H1 (cell line): ENCODE results near the gene PKD1L1. TPM values are rescaled to one million over a fixed set of nuclear protein-coding genes. Genes with fewer than 3 reads are reported as not detected.

Experiments
- CTCF ChIA-PET: fragments of 300-600 bp; sonication (Branson Sonifier 250); formaldehyde crosslinking; loops from one replicate; lab custom pipeline; 2021; ENCODE audit not compliant: partially characterized antibody; lab: Charles Lee
- POLR2A ChIA-PET: fragments of 300-600 bp; sonication (Branson Sonifier 250); formaldehyde crosslinking; loops from one replicate; lab custom pipeline; 2021; ENCODE audit warnings: inconsistent platforms; ENCODE audit not compliant: partially characterized antibody; lab: Charles Lee
- DNase-seq, 2 experiments: peaks; one replicate each; pipeline versions ENCODE4 v3.0.0 to v3.0.0-alpha.2; 2010 to 2022; ENCODE audit warnings: low spot score in 2 of 2, low read depth in 1 of 2, mixed read lengths in 1 of 2
- FAIRE-seq: peaks from 2 replicates; lab custom pipeline; 2011; peaks lifted over from hg19 to GRCh38; lab: Jason Lieb, UNC
- H2AFZ ChIP-seq: 2 replicates; pipeline ENCODE4 v1.8.1; 2012; ENCODE audit warnings: low read length, inconsistent platforms
- H2AK5ac ChIP-seq: 2 replicates; pipeline ENCODE4 v1.6.1; 2013; ENCODE audit warnings: low read depth, low read length
- H2BK120ac ChIP-seq: replicated peaks from 2 replicates; pipeline ENCODE3; 2013; ENCODE audit warnings: low read depth, low read length, inconsistent platforms
- H2BK12ac ChIP-seq: 2 replicates; pipeline ENCODE4 v1.6.1; 2013; ENCODE audit warnings: low read depth, low read length
- H2BK15ac ChIP-seq: 2 replicates; pipeline ENCODE4 v1.6.1; 2013; ENCODE audit warnings: low read length
- H2BK20ac ChIP-seq: 2 replicates; pipeline ENCODE4 v1.6.1; 2013; ENCODE audit warnings: low read length
- H2BK5ac ChIP-seq: 2 replicates; pipeline ENCODE4 v1.6.1; 2013; ENCODE audit warnings: low read depth, low read length
- H3K14ac ChIP-seq: 2 replicates; pipeline ENCODE4 v1.6.1; 2013; ENCODE audit warnings: inconsistent platforms; ENCODE audit not compliant: insufficient read length
- H3K18ac ChIP-seq: 2 replicates; pipeline ENCODE4 v1.6.1; 2013; ENCODE audit warnings: low read length; ENCODE audit errors: extremely low read depth
- H3K23ac ChIP-seq: 2 replicates; pipeline ENCODE4 v1.6.1; 2013; ENCODE audit warnings: inconsistent platforms; ENCODE audit not compliant: insufficient read length
- H3K23me2 ChIP-seq: 2 replicates; pipeline ENCODE4 v1.6.1; 2013; ENCODE audit warnings: low read depth, low read length
- H3K27ac ChIP-seq: 2 replicates; pipeline ENCODE4 v1.6.1; 2011; ENCODE audit warnings: low read depth, low read length, inconsistent platforms
- H3K27me3 ChIP-seq, 4 experiments: replicated peaks in 1 of 4; 1 replicate in 1 of 4; 2 replicates in 3 of 4; pipeline versions ENCODE4 v1.6.1 to v1.8.1; 2011 to 2013; ENCODE audit warnings: low read length in 3 of 4, mild to moderate bottlenecking in 3 of 4, inconsistent platforms in 2 of 4, mixed read lengths in 2 of 4, moderate library complexity in 1 of 4; ENCODE audit not compliant: control insufficient read depth in 3 of 4, insufficient read depth in 3 of 4; ENCODE audit errors: extremely low read depth in 1 of 4
- H3K36me3 ChIP-seq, 4 experiments: 2 replicates each; pipeline versions ENCODE4 v1.6.1 to v1.8.1; 2011 to 2013; ENCODE audit warnings: mild to moderate bottlenecking in 4 of 4, low read length in 3 of 4, moderate library complexity in 2 of 4, control low read depth in 1 of 4, inconsistent platforms in 1 of 4; ENCODE audit not compliant: insufficient read depth in 4 of 4, control insufficient read depth in 2 of 4
- H3K4ac ChIP-seq: replicated peaks from 2 replicates; pipeline ENCODE3; 2013; ENCODE audit warnings: low read length, low read depth, mixed read lengths, inconsistent platforms; ENCODE audit not compliant: insufficient read length
- H3K4me1 ChIP-seq, 4 experiments: replicated peaks in 1 of 4; 1 replicate in 1 of 4; 2 replicates in 3 of 4; pipeline versions ENCODE4 v1.6.1 to v1.8.1; 2011 to 2013; ENCODE audit warnings: low read length in 3 of 4, inconsistent platforms in 2 of 4, mixed read lengths in 1 of 4; ENCODE audit not compliant: insufficient read depth in 4 of 4, control insufficient read depth in 3 of 4
- H3K4me2 ChIP-seq, 2 experiments: 2 replicates each; pipeline versions ENCODE4 v1.6.1 to v1.8.1; 2011 to 2013; ENCODE audit warnings: low read depth in 2 of 2, low read length in 2 of 2, control low read depth in 1 of 2, inconsistent platforms in 1 of 2, mild to moderate bottlenecking in 1 of 2; ENCODE audit not compliant: insufficient read depth in 1 of 2
- H3K4me3 ChIP-seq, 4 experiments: fragments of 200-600, 300-600 bp in 1 of 4; sonication (generic), shearing (Covaris generic), sonication (Bioruptor Twin) in 1 of 4; 2 replicates each; pipeline versions ENCODE4 v1.5.1 to v1.8.1; 2011 to 2016; ENCODE audit warnings: low read length in 4 of 4, low read depth in 3 of 4, control low read depth in 2 of 4, inconsistent platforms in 2 of 4, mild to moderate bottlenecking in 2 of 4, mixed read lengths in 1 of 4, moderate library complexity in 1 of 4; ENCODE audit not compliant: insufficient read depth in 2 of 4; ENCODE audit errors: extremely low read depth in 1 of 4
- H3K56ac ChIP-seq: replicated peaks from 2 replicates; pipeline ENCODE3; 2013; ENCODE audit warnings: low read depth, mild to moderate bottlenecking, mixed read lengths, low read length, inconsistent platforms; ENCODE audit not compliant: insufficient read length
- H3K79me1 ChIP-seq: 2 replicates; pipeline ENCODE4 v1.6.1; 2013; ENCODE audit warnings: low read depth, low read length, control low read depth
- H3K79me2 ChIP-seq, 2 experiments: 2 replicates each; pipeline versions ENCODE4 v1.6.1 to v1.8.1; 2012 to 2013; ENCODE audit warnings: low read length in 2 of 2, mild to moderate bottlenecking in 2 of 2, inconsistent platforms in 1 of 2; ENCODE audit not compliant: insufficient read depth in 2 of 2, control insufficient read depth in 1 of 2
- H3K9ac ChIP-seq, 4 experiments: replicated peaks in 1 of 4; 1 replicate in 1 of 4; 2 replicates in 3 of 4; pipeline versions ENCODE4 v1.6.1 to v1.8.1; 2011 to 2013; ENCODE audit warnings: low read depth in 3 of 4, low read length in 3 of 4, control low read depth in 2 of 4, mild to moderate bottlenecking in 2 of 4, moderate library complexity in 2 of 4, inconsistent platforms in 1 of 4; ENCODE audit errors: extremely low read depth in 1 of 4
- H3K9me3 ChIP-seq, 2 experiments: 2 replicates each; pipeline versions ENCODE4 v1.6.1 to v1.8.1; 2012 to 2013; ENCODE audit warnings: mild to moderate bottlenecking in 2 of 2, moderate library complexity in 2 of 2, control low read depth in 1 of 2, inconsistent platforms in 1 of 2, low read depth in 1 of 2, low read length in 1 of 2, mixed read lengths in 1 of 2; ENCODE audit not compliant: insufficient read depth in 2 of 2
- H4K20me1 ChIP-seq, 2 experiments: replicated peaks in 1 of 2; 2 replicates each; pipeline versions ENCODE3 to v1.8.1; 2011 to 2013; ENCODE audit warnings: inconsistent platforms in 2 of 2, low read length in 2 of 2, mild to moderate bottlenecking in 1 of 2; ENCODE audit not compliant: insufficient read depth in 2 of 2, control insufficient read depth in 1 of 2
- H4K5ac ChIP-seq: 2 replicates; pipeline ENCODE4 v1.6.1; 2013; ENCODE audit warnings: low read length, low read depth, mixed read lengths, inconsistent platforms; ENCODE audit not compliant: insufficient read length
- H4K8ac ChIP-seq: 2 replicates; pipeline ENCODE4 v1.8.0; 2013; ENCODE audit warnings: mild to moderate bottlenecking, moderate library complexity, low read length, inconsistent platforms; ENCODE audit not compliant: insufficient read depth; ENCODE audit errors: extremely low read depth
- H4K91ac ChIP-seq: replicated peaks from 2 replicates; pipeline ENCODE3; 2013; ENCODE audit warnings: low read length, mixed read lengths, inconsistent platforms; ENCODE audit not compliant: insufficient read length
- KDM1A ChIP-seq: fragments of 200-600, 300-600 bp; sonication (generic); IDR thresholded peaks from 2 replicates; pipeline ENCODE4 v1.7.1; 2016; ENCODE audit warnings: mild to moderate bottlenecking, low read length, borderline replicate concordance
- ZNF274 ChIP-seq: IDR thresholded peaks from 2 replicates; pipeline ENCODE4 v1.7.0; 2012; ENCODE audit warnings: low read length, borderline replicate concordance; ENCODE audit errors: extremely low read depth
- WGBS, 2 experiments: shearing (Covaris generic) in 1 of 2; methylation state at CpG; one replicate each; pipeline versions ENCODE4 v1.1.6 to v1.1.7; 2013 to 2015; ENCODE audit warnings: low lambda C conversion rate in 2 of 2, mixed read lengths in 2 of 2, inconsistent platforms in 1 of 2, low coverage in 1 of 2, missing lambda C conversion rate in 1 of 2; ENCODE audit not compliant: insufficient replicate concordance in 2 of 2, insufficient coverage in 1 of 2, insufficient read length in 1 of 2; ENCODE audit errors: extremely low coverage in 1 of 2, missing lambda C conversion rate in 1 of 2; 5-methylcytosine and 5-hydroxymethylcytosine counted together
- polyA plus RNA-seq, 7 experiments: library from polyadenylated mRNA; depleted of rRNA in 3 of 7; stranded (reverse) in 5 of 7; unstranded in 2 of 7; fragments of >200 nt in 5 of 7; fragments of 200-250 nt in 2 of 7; gene quantifications; 1 replicate in 5 of 7; 2 replicates in 1 of 7; 4 replicates in 1 of 7; pipeline versions ENCODE4 v1.2.1 to v1.2.3, GENCODE V29; 2011 to 2013; ENCODE audit warnings: missing spikeins in 2 of 7, mixed read lengths in 2 of 7
- total RNA-seq: library from RNA; stranded (reverse); fragmentation: NEBNext Ultra II Directional; extraction: Animal tissue kit (Norgen Biotek cat#: 25700); gene quantifications from 2 replicates; pipeline ENCODE4 v1.2.1, GENCODE V29; 2021

Gene PKD1L1
- total and polyA plus RNA-seq, 2 of the 8 experiments (the other 6 are each of a cell fraction or from before 2014, with no cell fraction given), result 0.22 to 0.35 TPM

- H3K56ac ChIP-seq, result no peak overlapping the region
- FAIRE-seq (no peak), DNase-seq (no peak)
- H2BK15ac ChIP-seq, result no peak overlapping the region
- POLR2A ChIA-PET, result interaction anchor here (1.3 to 3.2 kb wide), 2 partner anchors 17 to 98 kb away, joined by 3 to 36 read pairs; partner anchors contain the start of gene UPP1
- no peaks in the 10 kb centered on the region for H3K79me2 ChIP-seq
- no peak overlapping the region for H2AK5ac ChIP-seq
- H3K9me3 ChIP-seq, result no peaks in the 10 kb centered on the region
- H3K9ac ChIP-seq, result no peak overlapping the region
- H3K14ac ChIP-seq, result no peak overlapping the region
- no peak overlapping the region for H4K5ac ChIP-seq
- no peak overlapping the region for H2BK120ac ChIP-seq
- no peak overlapping the region for H3K4ac ChIP-seq
- H3K18ac ChIP-seq, result no peak overlapping the region
- no peak overlapping the region for H3K23ac ChIP-seq
- H4K20me1 ChIP-seq, result peaks cover 0 to 2% of the 10 kb centered on the region in 2 experiments
- H3K4me2 ChIP-seq, result no peak overlapping the region
- WGBS, 2 experiments, result 90% methylated on average over 5 of the region's 5 CpGs; no CpG with 5 or more reads in 1 of the 2 experiments
- TF ChIP-seq KDM1A, result peak; percentile 62; the same call in 1 of the 2 replicates
- no peak for TF ChIP-seq ZNF274
- H3K36me3 ChIP-seq, result no peaks in the 10 kb centered on the region
- H4K8ac ChIP-seq, result no peak overlapping the region
- no peaks in the 10 kb centered on the region for H3K27me3 ChIP-seq
- H2BK12ac ChIP-seq, result no peak overlapping the region
- H3K4me1 ChIP-seq, result peaks cover 0 to 5% (median 0%) of the 10 kb centered on the region in 4 experiments; a peak in 5 of 7 replicates
- H3K23me2 ChIP-seq, result peaks cover 4% of the 10 kb centered on the region; the same call in 1 of the 2 replicates
- no peak overlapping the region for H2BK20ac ChIP-seq
- no peak overlapping the region for H3K27ac ChIP-seq
- H3K79me1 ChIP-seq, result no peaks in the 10 kb centered on the region
- CTCF ChIA-PET, result interaction anchor here (0.6 to 3.6 kb wide), 13 partner anchors 16 to 809 kb away, joined by 3 to 38 read pairs (median 5); partner anchors contain the start of gene UPP1
- H4K91ac ChIP-seq, result no peak overlapping the region
- no peak overlapping the region for H2BK5ac ChIP-seq
- no peak overlapping the region for H2AFZ ChIP-seq
- H3K4me3 ChIP-seq, result no peak overlapping the region
Observed at GRCh38 chr7:47990592-47990991, 42.3 kb upstream of the PKD1L1 start.
